HG02852 (cell line): ENCODE data around the gene ADARB1.
"Not testable (repeated sequence)": the region's sequence is repeated elsewhere in the genome, so short reads cannot be mapped to it uniquely, and the experiment has no call there.

Source experiments
- ATAC-seq: cut with Tn5 transposase; IDR thresholded peaks from one replicate; pipeline ENCODE4 v1.9.1; 2021; ENCODE audit warnings: mild to moderate bottlenecking, moderate library complexity; ENCODE audit not compliant: unreplicated experiment

Gene ADARB1

GRCh38 chr21:45132841-45133573, 58.6 kb downstream of the ADARB1 start:
- no peak for ATAC-seq

- ATAC-seq: not testable (repeated sequence)
Measured at GRCh38 chr21:45133574-45134278, 59.3 kb downstream of the ADARB1 start.

DNA sequence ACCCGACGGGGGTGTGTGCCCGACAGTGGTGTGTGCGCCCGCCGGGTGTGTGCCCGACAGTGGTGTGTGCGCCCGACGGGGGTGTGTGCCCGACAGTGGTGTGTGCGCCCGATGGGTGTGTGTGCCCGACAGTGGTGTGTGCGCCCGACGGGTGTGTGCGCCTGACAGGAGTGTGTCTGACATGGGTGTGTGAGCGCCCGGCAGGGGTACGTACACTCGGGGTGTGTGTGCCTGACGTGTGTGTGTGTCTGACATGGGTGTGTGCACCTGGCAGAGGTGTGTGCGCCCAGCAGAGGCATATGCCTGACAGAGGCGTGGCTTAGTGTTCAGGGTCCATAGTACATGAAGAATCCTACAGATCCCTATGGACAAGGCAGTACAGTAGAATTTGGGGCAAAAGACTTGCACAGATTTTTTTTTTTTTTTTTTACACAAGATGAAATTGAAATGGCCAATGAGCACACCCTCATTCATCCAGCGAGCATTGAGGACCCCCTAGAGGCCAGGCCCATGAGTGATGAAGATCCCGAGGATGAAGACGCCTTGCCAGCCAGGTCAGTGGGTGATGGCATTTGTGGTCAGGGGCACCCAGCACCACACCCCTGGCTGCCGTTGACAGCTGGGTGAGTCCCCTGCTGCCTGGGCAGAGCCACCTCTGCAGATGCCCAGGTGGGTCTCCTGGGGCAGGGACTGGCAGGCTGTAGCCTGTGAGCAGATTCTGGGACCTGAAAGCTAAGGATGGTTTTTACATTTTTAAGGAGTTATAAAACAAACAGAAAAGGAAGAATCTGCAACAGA, 60.1 kb downstream of the ADARB1 start:
- ATAC-seq: no peak

DNA sequence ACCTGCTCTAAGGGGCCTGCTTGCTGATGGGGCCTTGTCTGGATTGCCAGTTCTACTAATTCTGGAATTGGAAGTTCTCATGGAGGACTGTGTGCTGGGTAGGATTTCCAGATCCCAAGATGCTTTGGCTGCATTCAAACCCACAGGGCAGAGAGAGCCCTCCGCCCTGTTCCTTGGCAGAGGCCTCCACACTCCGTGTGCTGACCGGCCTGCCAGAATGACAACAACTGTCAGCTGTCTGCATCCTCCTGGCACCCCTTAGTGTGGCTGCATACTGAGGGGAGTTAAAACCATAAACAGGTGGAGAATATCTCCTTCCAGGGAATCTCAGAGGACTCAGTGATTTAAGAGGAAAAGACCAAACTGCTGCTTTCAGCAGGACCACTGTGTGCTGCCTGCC, 60.7 kb downstream of the ADARB1 start:
- no peak for ATAC-seq

DNA sequence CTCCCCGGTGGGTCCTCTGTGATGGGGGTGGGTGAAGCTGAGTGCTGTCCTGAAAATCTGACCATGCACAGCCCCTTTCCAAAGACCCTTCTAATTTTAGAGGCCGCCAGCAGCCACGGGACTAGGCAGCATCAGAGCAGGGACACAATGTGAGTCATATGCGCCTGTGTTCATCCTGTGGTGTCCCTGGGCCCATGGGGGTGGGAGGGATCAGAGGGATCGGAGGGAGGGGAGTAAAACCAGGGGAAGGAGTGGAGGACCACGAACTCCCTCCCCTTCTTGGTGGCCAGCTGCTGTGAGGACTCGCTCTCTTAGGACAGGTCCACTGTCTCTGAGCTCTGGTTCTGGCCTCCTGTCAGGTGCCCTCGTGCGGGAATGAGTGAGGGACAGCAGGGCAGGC, 61.5 kb downstream of the ADARB1 start:
- no peak for ATAC-seq

GRCh38 chr21:45136500-45136899, 62.1 kb downstream of the ADARB1 start:
- no peak for ATAC-seq

DNA sequence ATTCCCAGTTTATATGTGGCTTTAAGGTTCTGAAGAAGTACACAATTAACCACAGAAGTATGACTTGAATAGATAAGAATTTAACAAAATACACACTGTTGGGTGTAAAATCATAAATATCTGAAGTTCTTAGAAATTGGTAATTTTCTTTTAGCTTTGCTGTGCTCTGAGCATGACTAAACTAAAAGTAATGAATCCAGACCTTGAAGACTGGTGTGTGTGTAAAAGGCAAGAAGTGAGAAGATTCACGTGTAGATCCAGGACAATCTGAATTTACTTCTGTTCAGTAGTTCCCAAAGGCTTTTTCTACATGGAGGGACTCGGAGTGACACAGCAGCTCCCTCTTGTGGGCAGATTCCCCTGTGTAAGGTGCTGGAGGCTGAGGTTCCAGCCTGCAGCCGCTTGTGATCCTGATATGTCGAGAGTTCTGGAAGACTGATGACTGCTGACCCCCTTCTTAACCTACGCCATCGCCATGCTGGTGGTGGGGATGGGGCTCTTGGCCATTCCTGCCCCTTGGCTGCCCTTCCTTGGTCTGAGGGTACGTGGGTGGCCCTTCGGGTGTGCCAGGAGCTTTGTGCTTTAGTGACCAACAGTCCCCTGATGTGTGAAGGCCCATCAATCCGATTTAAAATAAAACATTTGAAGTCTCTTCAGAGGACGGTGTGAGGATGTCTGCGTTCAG, 62.7 kb downstream of the ADARB1 start:
- no peak for ATAC-seq

DNA sequence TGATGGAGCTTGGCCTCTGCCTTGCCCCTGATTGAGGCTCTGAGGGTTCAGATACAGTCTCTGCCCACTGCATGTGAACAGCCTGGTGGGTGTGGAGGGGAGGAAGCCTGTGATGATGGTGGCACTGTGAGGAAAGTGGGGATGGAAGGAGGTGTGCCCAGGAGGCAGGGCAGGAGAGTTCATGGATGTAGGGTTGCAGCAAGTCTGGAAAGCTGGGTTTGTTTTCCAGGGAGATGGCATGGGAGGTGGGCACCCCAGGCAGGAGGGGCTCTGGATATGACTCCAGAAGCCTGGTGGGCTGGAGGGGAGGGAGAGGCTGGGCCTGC, 63.2 kb downstream of the ADARB1 start:
- no peak for ATAC-seq

- no peak for ATAC-seq
Measured at GRCh38 chr21:45138199-45139002, 64.0 kb downstream of the ADARB1 start.

DNA sequence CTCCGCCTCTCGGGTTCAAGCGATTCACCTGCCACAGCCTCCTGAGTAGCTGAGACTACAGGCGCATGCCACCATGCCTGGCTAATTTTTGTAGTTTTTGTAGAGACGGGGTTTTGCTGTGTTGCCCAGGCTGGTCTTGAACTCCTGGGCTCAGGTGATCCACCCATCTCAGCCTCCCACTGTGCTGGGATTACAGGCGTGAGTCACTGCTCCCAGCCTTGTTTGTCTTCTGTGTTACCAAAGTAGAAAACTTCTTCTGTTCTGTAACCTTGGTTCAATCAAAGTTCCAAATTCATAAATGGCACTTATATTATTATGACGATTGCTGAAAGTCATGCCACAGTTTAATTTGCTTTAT, 64.6 kb downstream of the ADARB1 start:
- ATAC-seq: not testable (repeated sequence)

- ATAC-seq: no peak
Measured at GRCh38 chr21:45139473-45139872, 65.1 kb downstream of the ADARB1 start.

- peak; percentile 65 for ATAC-seq
Measured at GRCh38 chr21:45140346-45140940, 66.1 kb downstream of the ADARB1 start.

- ATAC-seq: not testable (repeated sequence)
Measured at GRCh38 chr21:45140944-45141343, 66.6 kb downstream of the ADARB1 start.

DNA sequence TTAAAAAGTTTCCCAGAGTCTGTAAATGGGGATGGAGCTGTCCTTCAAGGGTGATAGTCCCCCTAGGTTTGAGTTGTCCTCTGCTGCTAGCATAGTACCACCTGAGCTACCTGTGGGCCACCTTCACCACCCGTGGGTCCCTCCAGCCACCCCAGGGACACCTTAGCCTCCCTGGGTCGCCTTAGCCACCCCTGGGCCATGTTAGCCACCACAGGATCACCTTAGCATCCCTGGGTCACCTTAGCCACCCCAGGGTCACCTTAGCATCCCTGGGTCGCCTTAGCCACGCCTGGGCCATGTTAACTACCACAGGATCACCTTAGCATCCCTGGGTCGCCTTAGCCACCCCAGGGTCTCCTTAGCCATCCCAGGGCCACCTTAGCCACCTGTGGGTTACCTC, 67.1 kb downstream of the ADARB1 start:
- ATAC-seq: no peak

DNA sequence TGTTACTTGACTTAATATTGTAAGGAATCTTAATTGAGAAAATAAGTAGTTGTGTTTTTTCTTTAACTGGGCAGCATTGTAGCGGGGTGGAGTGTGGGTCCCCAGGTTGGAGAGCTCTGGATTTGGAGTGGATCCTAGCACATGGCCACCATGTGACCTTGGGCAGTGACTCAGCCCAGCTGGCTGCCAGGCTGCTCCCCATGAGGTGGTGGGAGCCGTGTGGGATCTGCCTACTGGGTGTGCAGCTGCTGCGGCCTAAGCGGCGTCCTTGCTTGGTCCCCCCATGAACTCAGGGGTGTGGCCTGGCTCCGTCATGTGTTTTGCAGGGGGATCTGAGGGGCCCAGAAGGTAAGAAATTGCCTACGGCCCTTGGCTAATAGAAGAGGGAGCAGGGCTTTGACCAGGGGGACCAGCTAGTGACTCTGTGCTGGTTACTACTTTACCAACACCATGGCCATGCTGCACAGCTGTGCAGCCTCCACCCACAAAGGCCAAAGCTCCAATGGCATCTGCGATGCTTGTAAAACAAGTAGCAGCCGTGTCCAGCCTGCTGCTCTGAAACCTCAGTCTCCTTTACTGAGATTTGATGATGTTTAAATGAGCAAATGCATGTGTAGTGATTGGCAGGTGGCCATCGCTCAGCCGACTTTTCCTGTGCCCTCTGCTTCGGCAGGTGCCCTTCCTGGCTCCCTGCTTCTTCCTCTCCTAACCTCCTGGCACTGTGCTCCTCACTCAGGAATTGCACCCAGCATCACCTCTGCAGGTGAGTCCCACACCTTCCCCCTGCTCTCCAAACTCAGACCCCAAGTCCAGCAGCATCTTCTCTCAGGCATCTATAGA, 68.3 kb downstream of the ADARB1 start:
- ATAC-seq: no peak

GRCh38 chr21:45143855-45144254, 69.5 kb downstream of the ADARB1 start:
- no peak for ATAC-seq

- ATAC-seq: no peak
Measured at GRCh38 chr21:45145146-45145545, 70.8 kb downstream of the ADARB1 start.

DNA sequence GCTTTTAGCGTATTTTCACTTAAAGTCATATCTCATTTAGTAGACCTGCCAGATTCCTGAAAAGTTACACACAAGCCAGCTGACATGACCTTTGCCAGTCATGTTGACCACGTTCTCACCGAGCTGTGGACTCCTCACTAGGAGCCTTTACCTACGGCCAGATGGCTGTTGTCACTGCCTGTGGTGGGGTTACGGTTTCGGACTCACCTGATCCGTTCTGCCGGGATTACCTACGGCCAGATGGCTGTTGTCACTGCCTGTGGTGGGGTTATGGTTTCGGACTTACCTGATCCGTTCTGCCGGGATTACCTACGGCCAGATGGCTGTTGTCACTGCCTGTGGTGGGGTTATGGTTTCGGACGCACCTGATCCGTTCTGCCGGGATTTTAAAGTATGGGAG, 71.5 kb downstream of the ADARB1 start:
- not testable (repeated sequence) for ATAC-seq

GRCh38 chr21:45146306-45146705, 71.9 kb downstream of the ADARB1 start:
- ATAC-seq: no peak
